Measurements from ENCODE around the gene BACE2.
"Not testable (repeated sequence)": the region's sequence is repeated elsewhere in the genome, so short reads cannot be mapped to it uniquely, and the experiment has no call there.

The BACE2 gene

DNA sequence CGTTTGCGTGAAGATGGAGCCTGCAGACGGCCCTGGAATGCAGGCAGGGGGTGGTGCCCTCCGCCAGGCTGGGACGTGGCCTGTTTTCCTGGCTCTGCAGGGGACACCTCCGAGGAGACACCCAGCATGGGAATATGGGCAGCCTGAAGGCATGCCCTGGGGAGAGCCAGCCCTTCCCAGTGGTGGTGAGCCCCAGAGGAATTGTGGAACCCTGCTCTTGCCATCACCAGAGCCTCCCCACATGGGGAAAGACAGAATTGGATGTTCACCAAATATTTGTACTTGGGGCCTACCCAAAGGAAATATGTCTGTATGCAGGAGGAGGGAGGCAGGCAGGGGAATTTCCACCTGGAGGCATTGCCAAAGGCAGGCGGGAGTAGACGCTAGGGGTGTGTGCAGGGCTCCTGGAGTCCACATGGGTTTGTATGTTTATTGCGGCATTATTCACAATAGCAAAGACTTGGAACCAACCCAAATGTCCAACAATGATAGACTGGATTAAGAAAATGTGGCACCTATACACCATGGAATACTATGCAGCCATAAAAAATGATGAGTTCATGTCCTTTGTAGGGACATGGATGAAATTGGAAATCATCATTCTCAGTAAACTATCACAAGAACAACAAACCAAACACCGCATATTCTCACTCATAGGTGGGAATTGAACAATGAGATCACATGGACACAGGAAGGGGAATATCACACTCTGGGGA, 70.3 kb downstream of the BACE2 start:
- H3K9me3 ChIP-seq (ENCODE audit: control insufficient read depth, insufficient read depth, low read depth, low read length); H3K9ac ChIP-seq (ENCODE audit: low read length); H3K27ac ChIP-seq (ENCODE audit: low read depth, low read length); H3K4me3 ChIP-seq (ENCODE audit: low read depth, low read length); H3K36me3 ChIP-seq (ENCODE audit: control insufficient read depth, insufficient read depth, low read length); H3K27me3 ChIP-seq (ENCODE audit: control insufficient read depth, insufficient read depth, low read length): not testable (repeated sequence)
- H3K4me1 ChIP-seq (ENCODE audit: control insufficient read depth, insufficient read depth, low read length) = peaks cover 12% of the 10 kb centered on the region; the same call in 1 of the 2 replicates

- H3K4me1 ChIP-seq (ENCODE audit: control insufficient read depth, insufficient read depth, low read length) = peaks cover 22% of the 10 kb centered on the region
Observed at GRCh38 chr21:41240040-41240439, 72.1 kb downstream of the BACE2 start.

DNA sequence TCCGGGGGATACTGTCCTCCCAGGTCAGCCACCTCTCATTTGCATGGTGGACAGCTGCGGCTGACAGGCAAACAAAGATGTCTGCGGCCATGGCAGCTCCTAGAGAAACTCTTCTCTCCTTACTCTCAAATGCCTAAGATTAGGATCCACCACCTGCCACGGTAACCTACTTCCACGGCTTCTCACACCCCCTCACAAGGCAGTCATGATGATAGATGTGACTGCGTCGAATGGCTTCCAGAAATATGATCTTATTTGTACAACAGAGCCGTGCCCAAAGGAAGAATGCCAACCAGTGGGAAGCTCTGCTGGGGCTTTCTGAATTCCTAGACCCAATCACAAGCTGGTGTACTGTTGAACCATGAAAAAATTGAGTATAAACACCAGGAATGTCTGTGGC, 73.4 kb downstream of the BACE2 start:
- Histone ChIP-seq H3K9me3 (ENCODE audit: control insufficient read depth, insufficient read depth, low read depth, low read length) (no peaks in the 10 kb centered on the region), H3K27me3 (ENCODE audit: control insufficient read depth, insufficient read depth, low read length) (no peaks in the 10 kb centered on the region), H3K4me3 (ENCODE audit: low read depth, low read length) (no peak overlapping the region), H3K27ac (ENCODE audit: low read depth, low read length) (no peak overlapping the region), H3K9ac (ENCODE audit: low read length) (no peak overlapping the region), H3K36me3 (ENCODE audit: control insufficient read depth, insufficient read depth, low read length) (peaks cover 6% of the 10 kb centered on the region; the same call in 1 of the 2 replicates), H3K4me1 (ENCODE audit: control insufficient read depth, insufficient read depth, low read length) (peaks cover 32% of the 10 kb centered on the region)

More at GRCh38 chr21:41240040-41240439, 72.1 kb downstream of the BACE2 start:
- H3K27me3 ChIP-seq (ENCODE audit: control insufficient read depth, insufficient read depth, low read length) = no peaks in the 10 kb centered on the region
- no peak overlapping the region for H3K9ac ChIP-seq (ENCODE audit: low read length)
- H3K36me3 ChIP-seq (ENCODE audit: control insufficient read depth, insufficient read depth, low read length) = peaks cover 6% of the 10 kb centered on the region; the same call in 1 of the 2 replicates
- H3K27ac ChIP-seq (ENCODE audit: low read depth, low read length) = no peak overlapping the region
- no peak overlapping the region for H3K4me3 ChIP-seq (ENCODE audit: low read depth, low read length)
- H3K9me3 ChIP-seq (ENCODE audit: control insufficient read depth, insufficient read depth, low read depth, low read length) = no peaks in the 10 kb centered on the region

DNA sequence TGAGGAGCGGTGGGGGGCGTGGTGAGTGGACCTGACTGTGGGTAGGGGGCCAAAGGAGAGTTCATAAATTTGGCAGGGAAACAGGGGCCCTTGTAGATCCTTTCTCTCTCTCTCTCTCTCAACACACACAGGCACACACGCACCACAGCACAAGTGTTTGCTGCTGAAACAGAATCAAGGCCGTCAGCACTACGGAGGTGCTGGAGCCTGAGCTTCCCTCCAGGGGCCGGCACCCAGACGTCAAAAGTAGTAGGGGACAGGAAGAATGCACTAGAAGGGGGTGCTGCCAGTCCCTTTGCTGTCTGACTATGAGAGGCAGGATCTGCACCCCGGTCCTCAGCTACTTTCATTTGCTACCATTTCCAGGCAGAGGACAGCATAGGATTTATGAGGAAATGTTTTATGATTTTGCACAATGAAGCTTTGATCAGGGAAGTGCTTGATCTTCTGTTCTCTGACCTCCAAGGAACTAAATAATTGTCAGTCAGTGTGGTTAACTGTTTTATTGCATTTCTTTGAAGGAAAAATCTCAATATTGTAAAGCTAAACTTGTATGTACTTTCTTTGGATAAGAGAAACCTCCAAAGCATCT, 74.4 kb downstream of the BACE2 start:
- Histone ChIP-seq H3K9me3 (ENCODE audit: control insufficient read depth, insufficient read depth, low read depth, low read length) (no peaks in the 10 kb centered on the region), H3K4me1 (ENCODE audit: control insufficient read depth, insufficient read depth, low read length) (peaks cover 32% of the 10 kb centered on the region), H3K27ac (ENCODE audit: low read depth, low read length) (no peak overlapping the region), H3K4me3 (ENCODE audit: low read depth, low read length) (no peak overlapping the region), H3K36me3 (ENCODE audit: control insufficient read depth, insufficient read depth, low read length) (peaks cover 6% of the 10 kb centered on the region; the same call in 1 of the 2 replicates), H3K27me3 (ENCODE audit: control insufficient read depth, insufficient read depth, low read length) (no peaks in the 10 kb centered on the region), H3K9ac (ENCODE audit: low read length) (no peak overlapping the region)

GRCh38 chr21:41243107-41243506, 75.1 kb downstream of the BACE2 start:
- Histone ChIP-seq H3K27me3 (ENCODE audit: control insufficient read depth, insufficient read depth, low read length) (no peaks in the 10 kb centered on the region), H3K36me3 (ENCODE audit: control insufficient read depth, insufficient read depth, low read length) (peaks cover 4% of the 10 kb centered on the region; the same call in 1 of the 2 replicates), H3K4me1 (ENCODE audit: control insufficient read depth, insufficient read depth, low read length) (peaks cover 32% of the 10 kb centered on the region), H3K9ac (ENCODE audit: low read length) (no peak overlapping the region), H3K4me3 (ENCODE audit: low read depth, low read length) (no peak overlapping the region), H3K27ac (ENCODE audit: low read depth, low read length) (no peak overlapping the region; the same call in 1 of the 2 replicates), H3K9me3 (ENCODE audit: control insufficient read depth, insufficient read depth, low read depth, low read length) (no peaks in the 10 kb centered on the region)

GRCh38 chr21:41244266-41244880, 76.4 kb downstream of the BACE2 start:
- peaks cover 32% of the 10 kb centered on the region for H3K4me1 ChIP-seq (ENCODE audit: control insufficient read depth, insufficient read depth, low read length)
- peak overlapping the region; percentile 35 for H3K9ac ChIP-seq (ENCODE audit: low read length)
- H3K27ac ChIP-seq (ENCODE audit: low read depth, low read length) = peak overlapping the region; percentile 34; the same call in 1 of the 2 replicates
- not testable (repeated sequence) for H3K9me3 ChIP-seq (ENCODE audit: control insufficient read depth, insufficient read depth, low read depth, low read length); H3K27me3 ChIP-seq (ENCODE audit: control insufficient read depth, insufficient read depth, low read length); H3K4me3 ChIP-seq (ENCODE audit: low read depth, low read length)
- peaks cover 12% of the 10 kb centered on the region for H3K36me3 ChIP-seq (ENCODE audit: control insufficient read depth, insufficient read depth, low read length)

GRCh38 chr21:41245509-41246135, 77.7 kb downstream of the BACE2 start:
- Histone ChIP-seq H3K9ac (ENCODE audit: low read length) (no peak overlapping the region), H3K4me1 (ENCODE audit: control insufficient read depth, insufficient read depth, low read length) (peaks cover 32% of the 10 kb centered on the region), H3K27ac (ENCODE audit: low read depth, low read length) (no peak overlapping the region), H3K4me3 (ENCODE audit: low read depth, low read length) (no peak overlapping the region), H3K9me3 (ENCODE audit: control insufficient read depth, insufficient read depth, low read depth, low read length) (no peaks in the 10 kb centered on the region), H3K27me3 (ENCODE audit: control insufficient read depth, insufficient read depth, low read length) (no peaks in the 10 kb centered on the region), H3K36me3 (ENCODE audit: control insufficient read depth, insufficient read depth, low read length) (peaks cover 14% of the 10 kb centered on the region)

DNA sequence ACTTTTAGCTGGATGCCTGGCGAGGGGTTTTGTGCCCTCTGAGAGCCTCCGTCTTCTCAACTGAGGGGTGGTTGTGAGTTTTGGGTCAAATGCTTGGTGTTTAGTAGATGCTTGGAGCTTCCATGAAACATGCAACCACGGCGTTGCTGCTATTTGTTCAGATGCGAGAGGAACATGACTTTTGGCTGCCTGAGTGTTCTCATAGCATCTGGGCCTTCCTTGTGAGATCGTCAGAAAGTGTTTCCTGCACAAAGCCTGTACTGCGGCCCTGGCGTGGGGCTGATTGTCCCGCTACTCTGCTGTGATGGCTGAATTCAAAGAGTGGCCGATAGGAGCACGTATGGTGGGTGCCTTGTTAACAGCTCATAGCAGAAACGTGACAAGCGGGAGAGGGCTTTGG, 78.8 kb downstream of the BACE2 start:
- Histone ChIP-seq H3K9me3 (ENCODE audit: control insufficient read depth, insufficient read depth, low read depth, low read length) (no peaks in the 10 kb centered on the region), H3K9ac (ENCODE audit: low read length) (no peak overlapping the region), H3K36me3 (ENCODE audit: control insufficient read depth, insufficient read depth, low read length) (peaks cover 22% of the 10 kb centered on the region), H3K27me3 (ENCODE audit: control insufficient read depth, insufficient read depth, low read length) (no peaks in the 10 kb centered on the region), H3K4me3 (ENCODE audit: low read depth, low read length) (no peak overlapping the region), H3K4me1 (ENCODE audit: control insufficient read depth, insufficient read depth, low read length) (peaks cover 28% of the 10 kb centered on the region), H3K27ac (ENCODE audit: low read depth, low read length) (no peak overlapping the region)

DNA sequence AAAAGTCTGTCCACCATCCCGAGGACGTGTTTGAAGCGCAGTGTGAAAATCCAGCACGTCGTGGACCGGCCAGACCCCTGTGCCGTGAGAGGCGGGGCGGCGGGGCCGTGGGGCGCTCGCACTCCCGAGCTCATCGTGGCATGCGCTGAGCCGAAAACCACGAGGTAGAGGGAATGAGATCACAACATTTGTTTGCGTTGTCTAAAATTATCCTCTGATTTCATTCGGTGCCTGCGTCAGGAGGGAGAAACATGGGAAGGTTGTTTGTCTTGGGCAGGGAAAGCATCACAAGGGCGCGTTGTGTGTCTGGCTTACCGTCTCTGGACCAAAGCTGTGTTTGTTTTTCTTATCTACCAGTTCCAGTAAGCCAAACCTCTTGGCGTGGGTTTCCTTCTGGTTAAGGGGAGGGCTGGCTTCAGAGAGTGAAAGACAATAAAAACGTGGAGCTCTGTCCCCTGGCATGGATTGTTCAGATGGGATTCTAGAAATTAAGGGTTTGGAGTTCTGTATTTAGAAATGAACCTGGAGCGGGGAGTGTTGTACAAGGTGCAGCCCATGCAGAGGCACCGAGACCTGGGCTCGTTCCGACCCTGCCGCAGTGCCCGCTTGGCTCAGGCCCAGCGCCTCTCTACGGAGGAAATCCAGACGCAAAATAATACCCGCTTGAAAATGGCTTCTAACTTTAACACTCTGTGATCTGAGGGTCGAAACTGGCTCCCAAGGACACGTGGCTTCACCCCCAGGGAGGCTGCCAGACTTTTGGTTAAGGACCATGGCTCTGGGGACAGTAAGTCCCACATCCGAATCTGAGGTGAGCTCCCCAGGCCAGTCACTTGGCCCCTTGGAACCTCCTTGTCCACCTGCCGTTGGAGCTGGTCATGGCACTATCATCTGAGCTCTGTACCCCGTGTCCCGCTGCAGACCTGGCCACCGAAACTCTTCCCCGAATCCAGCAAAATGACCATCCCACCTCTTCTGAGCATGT, 79.9 kb downstream of the BACE2 start:
- Histone ChIP-seq H3K27me3 (ENCODE audit: control insufficient read depth, insufficient read depth, low read length) (no peaks in the 10 kb centered on the region), H3K36me3 (ENCODE audit: control insufficient read depth, insufficient read depth, low read length) (peaks cover 32% of the 10 kb centered on the region), H3K9ac (ENCODE audit: low read length) (no peak overlapping the region)

GRCh38 chr21:41249476-41249875, 81.5 kb downstream of the BACE2 start:
- Histone ChIP-seq H3K36me3 (ENCODE audit: control insufficient read depth, insufficient read depth, low read length) (peaks cover 44% of the 10 kb centered on the region), H3K4me3 (ENCODE audit: low read depth, low read length) (no peak overlapping the region), H3K4me1 (ENCODE audit: control insufficient read depth, insufficient read depth, low read length) (peaks cover 10% of the 10 kb centered on the region), H3K9ac (ENCODE audit: low read length) (no peak overlapping the region), H3K9me3 (ENCODE audit: control insufficient read depth, insufficient read depth, low read depth, low read length) (peaks cover 14% of the 10 kb centered on the region), H3K27ac (ENCODE audit: low read depth, low read length) (no peak overlapping the region), H3K27me3 (ENCODE audit: control insufficient read depth, insufficient read depth, low read length) (no peaks in the 10 kb centered on the region)

More for the DNA sequence above, 79.9 kb downstream of the BACE2 start:
- peaks cover 20% of the 10 kb centered on the region for H3K4me1 ChIP-seq (ENCODE audit: control insufficient read depth, insufficient read depth, low read length)
- no peak overlapping the region for H3K4me3 ChIP-seq (ENCODE audit: low read depth, low read length)
- peaks cover 3% of the 10 kb centered on the region; the same call in 1 of the 2 replicates for H3K9me3 ChIP-seq (ENCODE audit: control insufficient read depth, insufficient read depth, low read depth, low read length)
- no peak overlapping the region for H3K27ac ChIP-seq (ENCODE audit: low read depth, low read length)

Measured in HUES6 (cell line).